H9 (cell line): ENCODE data around the gene SRGN. TPM values are rescaled to one million over a fixed set of nuclear protein-coding genes. Genes with fewer than 3 reads are reported as not detected.

ENCODE experiments used
- DNase-seq: peaks from one replicate; pipeline ENCODE4 v3.0.0-alpha.2; 2017
- H2AFZ ChIP-seq: one replicate; pipeline ENCODE4 v1.6.1; 2013; ENCODE audit warnings: mild to moderate bottlenecking, low read length, control low read depth, moderate library complexity
- H2AK5ac ChIP-seq: 2 replicates; pipeline ENCODE4 v1.6.1; 2013; ENCODE audit warnings: low read length, control low read depth, mixed read lengths; ENCODE audit not compliant: insufficient read length
- H2BK120ac ChIP-seq: one replicate; pipeline ENCODE4 v1.6.1; 2013; ENCODE audit warnings: low read depth, mild to moderate bottlenecking, low read length, control low read depth, inconsistent platforms; ENCODE audit not compliant: poor library complexity, severe bottlenecking
- H2BK12ac ChIP-seq: 2 replicates; pipeline ENCODE4 v1.6.1; 2013; ENCODE audit warnings: low read length, control low read depth, mixed read lengths, low read depth; ENCODE audit not compliant: insufficient read length
- H2BK15ac ChIP-seq: 2 replicates; pipeline ENCODE4 v1.6.1; 2013; ENCODE audit warnings: low read depth, low read length, control low read depth
- H2BK20ac ChIP-seq: one replicate; pipeline ENCODE4 v1.6.1; 2013; ENCODE audit warnings: low read depth, mild to moderate bottlenecking, low read length, control low read depth, inconsistent platforms; ENCODE audit not compliant: poor library complexity, severe bottlenecking
- H2BK5ac ChIP-seq: 2 replicates; pipeline ENCODE4 v1.6.1; 2013; ENCODE audit warnings: low read length, control low read depth, mixed read lengths; ENCODE audit not compliant: insufficient read length
- H3K14ac ChIP-seq: 2 replicates; pipeline ENCODE4 v1.6.1; 2013; ENCODE audit warnings: low read length, control low read depth; ENCODE audit not compliant: insufficient read depth
- H3K18ac ChIP-seq: 2 replicates; pipeline ENCODE4 v1.6.1; 2013; ENCODE audit warnings: low read depth, mild to moderate bottlenecking, mixed read lengths, low read length, control low read depth; ENCODE audit not compliant: insufficient read length
- H3K23ac ChIP-seq: 2 replicates; pipeline ENCODE4 v1.6.1; 2013; ENCODE audit warnings: low read length, control low read depth, mixed read lengths, low read depth; ENCODE audit not compliant: insufficient read length
- H3K23me2 ChIP-seq: 2 replicates; pipeline ENCODE4 v1.6.1; 2013; ENCODE audit warnings: low read depth, mild to moderate bottlenecking, mixed read lengths, low read length, control low read depth; ENCODE audit not compliant: insufficient read length, poor library complexity, severe bottlenecking
- H3K27ac ChIP-seq: 2 replicates; pipeline ENCODE4 v1.5.1; 2013; ENCODE audit warnings: low read length, control low read depth, mixed read lengths, low read depth; ENCODE audit not compliant: insufficient read length
- H3K27me3 ChIP-seq: 2 replicates; pipeline ENCODE4 v1.6.1; 2013; ENCODE audit warnings: low read length, control low read depth, inconsistent platforms; ENCODE audit not compliant: insufficient read depth
- H3K4ac ChIP-seq: 2 replicates; pipeline ENCODE4 v1.6.1; 2013; ENCODE audit warnings: low read depth, mild to moderate bottlenecking, control low read depth, inconsistent platforms, low read length, moderate library complexity
- H3K4me1 ChIP-seq: 2 replicates; pipeline ENCODE4 v1.6.1; 2013; ENCODE audit warnings: low read length, control low read depth, inconsistent platforms; ENCODE audit not compliant: insufficient read depth
- H3K4me2 ChIP-seq: 2 replicates; pipeline ENCODE4 v1.6.1; 2013; ENCODE audit warnings: low read length, control low read depth, mixed read lengths; ENCODE audit not compliant: insufficient read length, insufficient read depth
- H3K56ac ChIP-seq: 2 replicates; pipeline ENCODE4 v1.6.1; 2013; ENCODE audit warnings: low read depth, mild to moderate bottlenecking, mixed read lengths, low read length, control low read depth; ENCODE audit not compliant: insufficient read length
- H3K79me1 ChIP-seq: 2 replicates; pipeline ENCODE4 v1.6.1; 2013; ENCODE audit warnings: low read depth, mild to moderate bottlenecking, moderate library complexity, low read length, control low read depth, inconsistent platforms; ENCODE audit not compliant: insufficient read depth, poor library complexity, severe bottlenecking
- H3K79me2 ChIP-seq: 2 replicates; pipeline ENCODE4 v1.6.1; 2013; ENCODE audit warnings: low read length, control low read depth, inconsistent platforms; ENCODE audit not compliant: insufficient read depth
- H3K9ac ChIP-seq: 2 replicates; pipeline ENCODE4 v1.6.1; 2013; ENCODE audit warnings: low read length, control low read depth, mixed read lengths; ENCODE audit not compliant: insufficient read length; ENCODE audit errors: extremely low read depth
- H3K9me3 ChIP-seq: one replicate; pipeline ENCODE4 v1.6.1; 2013; ENCODE audit warnings: low read depth, low read length, inconsistent platforms; ENCODE audit not compliant: control insufficient read depth
- H3T11ph ChIP-seq: one replicate; pipeline ENCODE4 v1.6.1; 2013; ENCODE audit warnings: mild to moderate bottlenecking, low read length, control low read depth, inconsistent platforms
- H4K20me1 ChIP-seq: one replicate; pipeline ENCODE4 v1.6.1; 2013; ENCODE audit not compliant: control insufficient read depth, insufficient read length, insufficient read depth
- H4K5ac ChIP-seq: 2 replicates; pipeline ENCODE4 v1.6.1; 2013; ENCODE audit warnings: low read depth, mild to moderate bottlenecking, mixed read lengths, low read length, control low read depth; ENCODE audit not compliant: insufficient read length
- H4K8ac ChIP-seq: replicated peaks from 2 replicates; pipeline ENCODE4 v1.6.1; 2013; ENCODE audit warnings: low read length, control low read depth, mixed read lengths, low read depth; ENCODE audit not compliant: insufficient read length
- H4K91ac ChIP-seq: 2 replicates; pipeline ENCODE4 v1.6.1; 2013; ENCODE audit warnings: low read depth, mild to moderate bottlenecking, moderate library complexity, mixed read lengths, low read length, control low read depth; ENCODE audit not compliant: insufficient read length
- H3K27ac Mint-ChIP-seq, 3 experiments: 2 replicates in 2 of 3; 3 replicates in 1 of 3; pipeline ENCODE4 v1.8.0; 2020 to 2021; ENCODE audit warnings: mixed read lengths in 3 of 3, mild to moderate bottlenecking in 1 of 3, moderate library complexity in 1 of 3
- H3K27me3 Mint-ChIP-seq: 2 replicates; pipeline ENCODE4 v1.8.0; 2021; ENCODE audit warnings: low read depth, mild to moderate bottlenecking, moderate library complexity, mixed read lengths
- H3K36me3 Mint-ChIP-seq, 3 experiments: 2 replicates in 2 of 3; 3 replicates in 1 of 3; pipeline ENCODE4 v1.8.0; 2020 to 2021; ENCODE audit warnings: low read depth in 3 of 3, mixed read lengths in 3 of 3; ENCODE audit not compliant: insufficient read depth in 1 of 3
- H3K4me1 Mint-ChIP-seq, 2 experiments: 2 replicates each; pipeline ENCODE4 v1.8.0; 2020; ENCODE audit warnings: mixed read lengths in 2 of 2
- H3K4me3 Mint-ChIP-seq, 2 experiments: 2 replicates in 1 of 2; 3 replicates in 1 of 2; pipeline ENCODE4 v1.8.0; 2020 to 2021; ENCODE audit warnings: mild to moderate bottlenecking in 2 of 2, mixed read lengths in 2 of 2, moderate library complexity in 1 of 2
- H3K9me3 Mint-ChIP-seq, 2 experiments: 2 replicates in 1 of 2; 3 replicates in 1 of 2; pipeline ENCODE4 v1.8.0; 2020; ENCODE audit warnings: mild to moderate bottlenecking in 2 of 2, mixed read lengths in 2 of 2, moderate library complexity in 1 of 2
- CTCF ChIP-seq: fragments of 200-600 bp; sonication (generic); conservative IDR thresholded peaks from 3 replicates; pipeline ENCODE4 v1.8.0; 2021; ENCODE audit warnings: antibody characterized with exemption, mild to moderate bottlenecking
- WGBS: extraction: QIAGEN DNeasy Blood & Tissue Kit; methylation state at CpG from one replicate; pipeline ENCODE4 v1.1.7; 2013; ENCODE audit warnings: missing lambda C conversion rate, low lambda C conversion rate, mixed read lengths; ENCODE audit not compliant: insufficient read length; ENCODE audit errors: extremely low coverage; 5-methylcytosine and 5-hydroxymethylcytosine counted together
- total RNA-seq: library from RNA; stranded (reverse); gene quantifications from 2 replicates; pipeline ENCODE4 v1.2.1, GENCODE V29; 2021

The SRGN gene
- total RNA-seq, 1 experiment from 2014 or later = not detected

DNA sequence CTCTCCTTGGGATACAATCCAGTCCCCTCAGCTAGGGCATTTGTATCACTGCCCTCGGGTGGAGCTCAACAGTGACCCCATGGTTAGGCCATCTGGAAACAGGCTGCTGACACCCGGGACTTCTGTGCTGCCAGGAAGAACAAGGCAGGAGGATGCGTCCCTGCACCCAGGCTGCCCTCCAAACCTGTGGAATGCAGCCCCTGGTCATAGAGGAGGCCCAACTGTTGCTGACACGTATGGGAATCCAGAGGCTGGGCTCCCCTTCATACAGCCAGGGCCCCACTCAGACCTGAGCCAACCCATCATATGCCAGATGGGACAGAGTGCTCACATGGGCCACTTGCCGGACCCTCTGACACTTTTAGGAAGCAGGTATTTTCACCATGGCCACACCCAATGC is 45.5 kb upstream of the SRGN start:
- H3K79me1 ChIP-seq = no peaks in the 10 kb centered on the region
- Mint-ChIP-seq H3K9me3 (no peaks in the 10 kb centered on the region), H3K36me3 (no peaks in the 10 kb centered on the region), H3K4me3 (no peak overlapping the region), H3K27ac (no peak overlapping the region), H3K4me1 (no peaks in the 10 kb centered on the region), H3K27me3 (no peaks in the 10 kb centered on the region; the same call in 1 of the 2 replicates)
- no peak overlapping the region for H4K5ac ChIP-seq
- H3K23me2 ChIP-seq = no peaks in the 10 kb centered on the region
- no peak overlapping the region for H2BK20ac ChIP-seq
- no peak overlapping the region for H3K18ac ChIP-seq
- H3K4ac ChIP-seq = no peak overlapping the region
- DNase-seq = no peak
- H4K8ac ChIP-seq = no peak overlapping the region
- no peak for TF ChIP-seq CTCF
- H3K9me3 ChIP-seq = no peaks in the 10 kb centered on the region
- H3K23ac ChIP-seq = no peak overlapping the region
- H3K4me1 ChIP-seq = no peaks in the 10 kb centered on the region
- no peak overlapping the region for H3T11ph ChIP-seq
- no CpG with 5 or more reads among the region's 5 CpGs for WGBS
- no peaks in the 10 kb centered on the region for H3K79me2 ChIP-seq
- no peak overlapping the region for H3K56ac ChIP-seq
- no peak overlapping the region for H2BK12ac ChIP-seq
- H2AFZ ChIP-seq = no peak overlapping the region
- H2BK120ac ChIP-seq = no peak overlapping the region
- H3K4me2 ChIP-seq = no peak overlapping the region
- no peak overlapping the region for H2BK15ac ChIP-seq
- H2AK5ac ChIP-seq = no peak overlapping the region
- H2BK5ac ChIP-seq = no peak overlapping the region
- H3K9ac ChIP-seq = no peak overlapping the region
- no peak overlapping the region for H3K27ac ChIP-seq
- no peaks in the 10 kb centered on the region for H3K27me3 ChIP-seq
- H3K14ac ChIP-seq = no peak overlapping the region
- no peak overlapping the region for H4K91ac ChIP-seq
- H4K20me1 ChIP-seq = no peaks in the 10 kb centered on the region
